ENCODE results near the gene ATP6V1C2. TPM values are rescaled to one million over a fixed set of nuclear protein-coding genes. Genes with fewer than 3 reads are reported as not detected.

The ATP6V1C2 gene
- total and polyA plus RNA-seq, 2 of the 4 experiments (the other 2 are of a cell fraction) = not detected

DNA sequence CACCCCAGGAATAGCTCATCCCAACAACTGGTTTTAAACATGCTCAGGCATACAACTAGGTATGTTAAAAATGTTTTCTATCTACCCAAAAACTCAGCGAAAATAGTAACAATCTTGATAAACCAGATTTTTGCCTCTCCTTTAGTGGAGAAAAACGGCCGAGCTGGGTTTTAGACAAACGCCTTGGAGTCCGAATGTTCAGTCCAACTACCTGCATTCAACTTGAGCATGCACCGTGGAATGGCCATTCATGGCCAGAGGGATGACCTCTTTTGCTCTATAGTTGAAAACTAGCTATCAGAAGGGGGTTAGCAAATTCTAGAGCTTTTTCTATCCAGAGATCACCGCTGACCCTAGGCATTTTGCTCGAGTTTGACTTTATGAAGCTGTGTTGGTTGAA lies 60.3 kb downstream of the ATP6V1C2 start:
- DNase-seq (no peak), ATAC-seq (ENCODE audit: low read depth) (no peak)
- 80% methylated on average over 5 of the region's 8 CpGs; no CpG with 5 or more reads in 1 of the 2 experiments for WGBS, 2 experiments (ENCODE audit: extremely low coverage in 2 of 2, insufficient read length in 1 of 2)
- Histone ChIP-seq H2BK20ac (ENCODE audit: low read depth, low read length) (no peak overlapping the region), H3K56ac (ENCODE audit: extremely low read depth, insufficient read depth, low read length) (no peak overlapping the region), H3K23ac (ENCODE audit: low read depth, low read length) (no peak overlapping the region), H3K27me3 (ENCODE audit: control insufficient read depth, insufficient read depth, low read length) (no peaks in the 10 kb centered on the region), H4K8ac (ENCODE audit: low read depth in 2 of 2, low read length in 2 of 2) (no peak overlapping the region), H3K4ac (ENCODE audit: low read depth, low read length) (no peak overlapping the region), H4K20me1 (ENCODE audit: insufficient read depth, low read length) (peaks cover 6% of the 10 kb centered on the region), H2BK15ac (ENCODE audit: low read depth, low read length) (no peak overlapping the region), H2AK5ac (ENCODE audit: low read depth, low read length) (no peak overlapping the region), H3K79me1 (ENCODE audit: low read depth in 1 of 2, low read length in 2 of 2) (peaks cover 5 to 20% of the 10 kb centered on the region in 2 experiments), H4K91ac (ENCODE audit: insufficient read depth, low read depth, low read length) (no peak overlapping the region), H4K5ac (ENCODE audit: low read depth, low read length) (no peak overlapping the region), H2AK9ac (replicated peaks; ENCODE audit: low read depth, low read length, poor library complexity) (no peak overlapping the region), H3K9ac (ENCODE audit: low read depth, low read length) (no peak overlapping the region), H3K36me3 (ENCODE audit: control insufficient read depth, insufficient read depth, low read length) (peaks cover 39% of the 10 kb centered on the region), H3K9me1 (ENCODE audit: insufficient read depth, low read length) (peaks cover 7% of the 10 kb centered on the region), H3K14ac (replicated peaks; ENCODE audit: low read depth, low read length) (no peak overlapping the region), H2BK120ac (ENCODE audit: low read depth, low read length) (no peak overlapping the region), H3K9me3 (ENCODE audit: control insufficient read depth, insufficient read depth, low read length) (no peaks in the 10 kb centered on the region), H3K18ac (ENCODE audit: low read depth, low read length) (no peak overlapping the region), H3K4me2 (ENCODE audit: low read depth, low read length) (no peak overlapping the region), H2BK5ac (ENCODE audit: low read depth, low read length, poor library complexity, severe bottlenecking) (no peak overlapping the region), H3K4me1 (ENCODE audit: control insufficient read depth, insufficient read depth, low read length) (peaks cover 2% of the 10 kb centered on the region; the same call in 1 of the 2 replicates), H3K4me3 (ENCODE audit: insufficient read depth, low read depth, low read length) (no peak overlapping the region), H3K27ac (ENCODE audit: insufficient read depth, low read length) (no peak overlapping the region), H2AFZ (replicated peaks; ENCODE audit: low read length, poor library complexity) (no peak overlapping the region)
- POLR2A ChIA-PET (ENCODE audit: unreplicated experiment) = no interaction called here
- dilution Hi-C loops (cut with HindIII; ENCODE audit: low sequenced_read_pairs, unreplicated experiment) = no loop called here
- intact Hi-C loops (cut with micrococcal nuclease) = no loop called here
- in situ Hi-C loops (cut with MboI; ENCODE audit: low sequenced_read_pairs) = no loop called here
- TF ChIP-seq RAD21 (IDR thresholded peaks at IDR 0.05; ENCODE audit: low read length) (no peak), MAFK (IDR thresholded peaks at IDR 0.05; ENCODE audit: low read depth, low read length) (no peak), ELK1 (IDR thresholded peaks at IDR 0.05; ENCODE audit: borderline replicate concordance, low read depth, low read length) (no peak), CEBPB (IDR thresholded peaks at IDR 0.05; ENCODE audit: low read depth, low read length) (no peak), BHLHE40 (IDR thresholded peaks at IDR 0.05; ENCODE audit: low read depth, low read length) (no peak), NFE2L2 (IDR thresholded peaks at IDR 0.05; ENCODE audit: low read depth, low read length) (no peak)
- no TSS peak for BruUV-seq (replicated peaks)
- CTCF ChIA-PET = no interaction called here
